ENCODE data around the gene GRK4. TPM values are rescaled to one million over a fixed set of nuclear protein-coding genes. Genes with fewer than 3 reads are reported as not detected.
A peak's percentile ranks its signal among the peaks of the same experiment; 100 is the strongest.
"Not testable (repeated sequence)": the region's sequence is repeated elsewhere in the genome, so short reads cannot be mapped to it uniquely, and the experiment has no call there.

The GRK4 gene
- total and polyA plus RNA-seq, 10 of the 15 experiments (the other 5 are each of a cell fraction or from before 2014, with no cell fraction given) = 1.1 to 4.0 (median 2.5) TPM

GRCh38 chr4:2954358-2955185 lies 8.8 kb upstream of the GRK4 start (continued):
- TF ChIP-seq NKRF (conservative IDR thresholded peaks at IDR 0.05) (peak; percentile 16; the same call in 1 of the 2 replicates), MXI1 (IDR thresholded peaks at IDR 0.05; ENCODE audit: low read depth, low read length) (no peak), ZNF274 (IDR thresholded peaks at IDR 0.05; ENCODE audit: insufficient read depth, insufficient read length) (no peak)

GRCh38 chr4:2955186-2956044 lies 8.0 kb upstream of the GRK4 start:
- H3K36me3 ChIP-seq (ENCODE audit: control insufficient read depth in 2 of 2, insufficient read depth in 2 of 2, low read length in 1 of 2) = peaks cover 21 to 52% of the 10 kb centered on the region in 2 experiments
- ChIA-PET RAD21 (ENCODE audit: unreplicated experiment) (interaction anchor here (1.1 to 2.4 kb wide), 5 partner anchors 8 to 199 kb away, joined by 3 to 52 read pairs (median 5); partner anchors contain the start of genes GRK4, NOP14 and TNIP2), POLR2A (interaction anchor here (1.4 kb wide), 1 partner anchor 157 kb away, joined by 5 read pairs; no protein-coding TSS in a partner anchor), CTCF (interaction anchor here (1.0 to 3.9 kb wide), 9 partner anchors 19 to 715 kb away, joined by 3 to 62 read pairs (median 5); no protein-coding TSS in a partner anchor), SMC1A (ENCODE audit: uncharacterized antibody, unreplicated experiment) (interaction anchor here (1.3 to 9.4 kb wide), 5 partner anchors 18 to 210 kb away, joined by 3 to 65 read pairs (median 5); no protein-coding TSS in a partner anchor)
- intact Hi-C loops (cut with micrococcal nuclease; ENCODE audit: unreplicated experiment); H2AFZ ChIP-seq (ENCODE audit: control insufficient read depth, low read depth, low read length); ATAC-seq; BruUV-seq (replicated peaks); DNase-seq (ENCODE audit: low read depth, low spot score); in situ Hi-C loops (cut with MboI); H3K9ac ChIP-seq (ENCODE audit: control insufficient read depth, insufficient read depth, low read length); H4K20me1 ChIP-seq (ENCODE audit: control insufficient read depth, insufficient read depth); FAIRE-seq; H3K9me3 ChIP-seq (replicated peaks; ENCODE audit: control insufficient read depth, insufficient read depth, low read length); H3K27me3 ChIP-seq (replicated peaks in 1 of 2; ENCODE audit: control insufficient read depth in 2 of 2, insufficient read depth in 2 of 2, low read length in 1 of 2); H3K27ac ChIP-seq (ENCODE audit: control insufficient read depth, insufficient read depth): not testable (repeated sequence)
- TF ChIP-seq CTCF (IDR thresholded peaks at IDR 0.05 in 2 of 3, conservative IDR thresholded peaks at IDR 0.05 in 1 of 3; ENCODE audit: control insufficient read depth in 2 of 3, extremely low read depth in 1 of 3, insufficient read depth in 1 of 3, low read depth in 3 of 3, low read length in 3 of 3) = peak in 2 of 3 experiments; percentile 13 to 52; a peak in 4 of 6 replicates
- peak; percentile 98 for TF ChIP-seq ZBTB33 (IDR thresholded peaks at IDR 0.05)
- TF ChIP-seq SMARCA5 (IDR thresholded peaks at IDR 0.05) = 0 out of 2 replicates have a peak, but pooled peaks have one; percentile 65
- 59% methylated on average over 33 of the region's 44 CpGs for WGBS (ENCODE audit: insufficient coverage, insufficient replicate concordance, low lambda C conversion rate, missing lambda C conversion rate)
- H3K4me3 ChIP-seq = peak overlapping the region; percentile 54; the same call in 1 of the 2 replicates
- peaks cover 46% of the 10 kb centered on the region for H3K79me2 ChIP-seq (ENCODE audit: control insufficient read depth, insufficient read depth, low read length)
- H3K4me1 ChIP-seq (ENCODE audit: control insufficient read depth, insufficient read depth, low read length) = peaks cover 47% of the 10 kb centered on the region
- H3K4me2 ChIP-seq (ENCODE audit: control insufficient read depth, insufficient read depth) = peak overlapping the region; percentile 41
